Measurements from ENCODE around the gene LEP.

GRCh38 chr7:128197989-128198580, 43.0 kb upstream of the LEP start:
- no peak for TF ChIP-seq CTCF (IDR thresholded peaks at IDR 0.05)
- no peak for TF ChIP-seq POLR2A (IDR thresholded peaks at IDR 0.05)

All from Peyer's patch (tissue), 4 donors.